Measurements from ENCODE around the gene HSPA14.
"Not testable (repeated sequence)": the region's sequence is repeated elsewhere in the genome, so short reads cannot be mapped to it uniquely, and the experiment has no call there.

Gene HSPA14

GRCh38 chr10:14906765-14907164 is 68.7 kb downstream of the HSPA14 start:
- Histone ChIP-seq H3K4me2 (ENCODE audit: insufficient read depth, low read length) (no peak overlapping the region), H3K9me3 (ENCODE audit: insufficient read depth, low read length, severe bottlenecking) (peaks cover 8% of the 10 kb centered on the region), H3K27me3 (ENCODE audit: insufficient read depth, low read length, poor library complexity) (no peaks in the 10 kb centered on the region), H3K79me2 (ENCODE audit: insufficient read depth, low read length) (peaks cover 5% of the 10 kb centered on the region), H3K4me3 (ENCODE audit: low read depth in 1 of 2, low read length in 2 of 2) (no peak overlapping the region), H2AFZ (ENCODE audit: low read depth, low read length) (no peak overlapping the region), H3K9ac (ENCODE audit: low read depth, low read length) (no peak overlapping the region), H3K4me1 (ENCODE audit: insufficient read depth, low read length) (no peaks in the 10 kb centered on the region), H4K20me1 (ENCODE audit: insufficient read depth, low read length) (no peaks in the 10 kb centered on the region; the same call in 1 of the 2 replicates), H3K27ac (ENCODE audit: low read length) (no peak overlapping the region), H3K36me3 (ENCODE audit: insufficient read depth, low read length) (peaks cover 93% of the 10 kb centered on the region)
- ATAC-seq (ENCODE audit: insufficient read depth, low read depth) (no peak), DNase-seq (no peak)
- no peak for TF ChIP-seq EZH2 (IDR thresholded peaks at IDR 0.05; ENCODE audit: borderline replicate concordance, low read depth, low read length, severe bottlenecking)
- no peak for TF ChIP-seq CTCF (IDR thresholded peaks at IDR 0.05; ENCODE audit: borderline replicate concordance, extremely low read depth, low read length, poor library complexity, severe bottlenecking)

- ATAC-seq (ENCODE audit: insufficient read depth, low read depth); H3K9me3 ChIP-seq (ENCODE audit: insufficient read depth, low read length, severe bottlenecking); H3K4me1 ChIP-seq (ENCODE audit: insufficient read depth, low read length); H3K27ac ChIP-seq (ENCODE audit: low read length); H4K20me1 ChIP-seq (ENCODE audit: insufficient read depth, low read length); H3K27me3 ChIP-seq (ENCODE audit: insufficient read depth, low read length, poor library complexity); H3K4me3 ChIP-seq (ENCODE audit: low read depth in 1 of 2, low read length in 2 of 2); H3K79me2 ChIP-seq (ENCODE audit: insufficient read depth, low read length); H3K4me2 ChIP-seq (ENCODE audit: insufficient read depth, low read length); DNase-seq; H2AFZ ChIP-seq (ENCODE audit: low read depth, low read length); H3K9ac ChIP-seq (ENCODE audit: low read depth, low read length): not testable (repeated sequence)
- peaks cover 94% of the 10 kb centered on the region for H3K36me3 ChIP-seq (ENCODE audit: insufficient read depth, low read length)
These were observed 69.5 kb downstream of the HSPA14 start for GRCh38 chr10:14907591-14907990.

GRCh38 chr10:14909101-14909500 is 71.0 kb downstream of the HSPA14 start:
- H3K79me2 ChIP-seq (ENCODE audit: insufficient read depth, low read length), result peaks cover 8% of the 10 kb centered on the region
- DNase-seq, result no peak
- no peaks in the 10 kb centered on the region for H4K20me1 ChIP-seq (ENCODE audit: insufficient read depth, low read length)
- H3K36me3 ChIP-seq (ENCODE audit: insufficient read depth, low read length), result peaks cover 95% of the 10 kb centered on the region
- H3K27me3 ChIP-seq (ENCODE audit: insufficient read depth, low read length, poor library complexity), result no peaks in the 10 kb centered on the region
- H3K27ac ChIP-seq (ENCODE audit: low read length), result no peak overlapping the region
- no peaks in the 10 kb centered on the region for H3K4me1 ChIP-seq (ENCODE audit: insufficient read depth, low read length)
- peaks cover 8% of the 10 kb centered on the region for H3K9me3 ChIP-seq (ENCODE audit: insufficient read depth, low read length, severe bottlenecking)
- no peak overlapping the region for H3K4me2 ChIP-seq (ENCODE audit: insufficient read depth, low read length)
- H3K9ac ChIP-seq (ENCODE audit: low read depth, low read length), result no peak overlapping the region
- no peak overlapping the region for H2AFZ ChIP-seq (ENCODE audit: low read depth, low read length)
- no peak for ATAC-seq (ENCODE audit: insufficient read depth, low read depth)
- no peak for TF ChIP-seq CTCF (IDR thresholded peaks at IDR 0.05; ENCODE audit: borderline replicate concordance, extremely low read depth, low read length, poor library complexity, severe bottlenecking)
- TF ChIP-seq EZH2 (IDR thresholded peaks at IDR 0.05; ENCODE audit: borderline replicate concordance, low read depth, low read length, severe bottlenecking), result no peak
- no peak overlapping the region for H3K4me3 ChIP-seq (ENCODE audit: low read depth in 1 of 2, low read length in 2 of 2)

- Histone ChIP-seq H3K9ac (ENCODE audit: low read depth, low read length) (no peak overlapping the region), H3K27me3 (ENCODE audit: insufficient read depth, low read length, poor library complexity) (no peaks in the 10 kb centered on the region), H2AFZ (ENCODE audit: low read depth, low read length) (no peak overlapping the region), H3K9me3 (ENCODE audit: insufficient read depth, low read length, severe bottlenecking) (peaks cover 8% of the 10 kb centered on the region), H3K4me1 (ENCODE audit: insufficient read depth, low read length) (no peaks in the 10 kb centered on the region), H4K20me1 (ENCODE audit: insufficient read depth, low read length) (no peaks in the 10 kb centered on the region), H3K4me2 (ENCODE audit: insufficient read depth, low read length) (no peak overlapping the region), H3K4me3 (ENCODE audit: low read depth in 1 of 2, low read length in 2 of 2) (no peak overlapping the region), H3K79me2 (ENCODE audit: insufficient read depth, low read length) (peaks cover 8% of the 10 kb centered on the region), H3K27ac (ENCODE audit: low read length) (no peak overlapping the region), H3K36me3 (ENCODE audit: insufficient read depth, low read length) (peaks cover 92% of the 10 kb centered on the region)
- TF ChIP-seq CTCF (IDR thresholded peaks at IDR 0.05; ENCODE audit: borderline replicate concordance, extremely low read depth, low read length, poor library complexity, severe bottlenecking), result no peak
- TF ChIP-seq EZH2 (IDR thresholded peaks at IDR 0.05; ENCODE audit: borderline replicate concordance, low read depth, low read length, severe bottlenecking), result no peak
- ATAC-seq (ENCODE audit: insufficient read depth, low read depth) (no peak), DNase-seq (no peak)
These were observed 72.8 kb downstream of the HSPA14 start for GRCh38 chr10:14910953-14911352.

Data from DND-41 (cell line).